GM19397 (cell line): ENCODE data around the gene NPC1.
"Not testable (repeated sequence)": the region's sequence is repeated elsewhere in the genome, so short reads cannot be mapped to it uniquely, and the experiment has no call there.

Experiments
- ATAC-seq: cut with Tn5 transposase; IDR thresholded peaks from one replicate; pipeline ENCODE4 v1.9.1; 2021; ENCODE audit warnings: mild to moderate bottlenecking, moderate library complexity; ENCODE audit not compliant: unreplicated experiment

The NPC1 gene

DNA sequence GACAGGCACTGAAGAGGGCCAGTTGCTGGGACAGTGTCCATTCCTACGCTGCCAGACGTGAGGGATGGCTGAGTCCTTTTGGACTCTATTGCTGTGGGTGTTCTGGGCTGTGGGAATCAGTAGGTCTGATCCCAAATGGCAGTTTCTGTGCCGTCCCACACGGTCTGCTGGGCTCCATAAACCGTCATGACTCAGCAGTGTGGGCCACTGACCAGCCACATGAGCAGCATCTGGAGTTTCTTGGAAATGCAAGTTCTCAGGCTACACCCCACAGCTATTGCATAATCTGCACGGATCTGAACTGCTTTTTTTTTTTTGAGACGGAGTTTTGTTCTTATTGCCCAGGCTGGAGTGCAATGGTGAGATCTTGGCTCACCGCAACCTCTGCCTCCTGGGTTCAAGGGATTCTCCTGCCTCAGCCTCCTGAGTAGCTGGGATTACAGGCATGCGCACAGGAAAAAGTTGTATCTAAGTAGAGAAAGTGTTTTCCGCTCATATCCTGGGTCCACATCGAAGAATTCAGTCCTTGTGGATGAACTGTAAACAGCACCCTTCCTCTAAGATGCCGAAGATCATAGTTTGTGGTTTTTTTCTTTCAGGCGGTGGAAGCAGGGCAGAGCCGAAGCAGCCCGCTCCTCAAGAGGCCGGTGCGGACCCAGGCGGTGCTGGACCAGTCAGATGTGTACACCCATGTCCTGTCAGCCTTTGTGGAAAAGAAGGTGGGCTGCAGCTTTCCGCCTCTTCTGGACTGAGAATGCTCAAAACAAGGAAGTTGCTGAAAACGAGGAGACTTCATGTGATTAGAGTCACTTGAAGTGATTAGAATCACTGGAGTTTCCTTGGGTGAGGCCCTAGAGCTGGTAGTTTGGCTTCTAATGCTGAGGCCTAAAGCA, 57.5 kb downstream of the NPC1 start:
- no peak for ATAC-seq

DNA sequence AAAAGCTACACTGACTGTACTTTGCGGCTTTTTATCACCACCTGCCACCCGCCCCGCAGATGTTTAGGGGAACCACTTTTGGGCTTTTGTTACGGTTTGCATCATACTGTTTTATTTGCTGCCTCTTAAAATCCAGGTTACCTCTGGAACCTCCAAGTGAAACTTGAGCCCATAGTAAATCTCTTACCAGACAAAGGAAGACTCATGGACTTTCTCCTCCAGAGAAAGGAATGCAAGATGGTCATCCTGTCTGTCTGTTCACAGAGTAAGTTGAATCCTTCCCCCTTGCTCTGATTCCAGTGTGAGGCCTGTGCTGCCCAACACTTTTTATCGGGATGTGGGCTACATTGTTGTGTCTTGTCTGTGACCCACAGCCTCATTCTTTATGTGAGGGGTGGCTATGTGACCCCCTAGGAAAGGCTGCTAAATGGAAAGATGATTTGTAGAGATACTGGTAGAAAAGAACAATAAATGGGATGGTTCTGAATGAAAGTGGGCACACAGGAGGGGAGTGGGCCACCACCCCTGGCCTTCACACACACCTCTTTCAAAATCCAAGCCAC, 59.7 kb downstream of the NPC1 start:
- ATAC-seq, result no peak

DNA sequence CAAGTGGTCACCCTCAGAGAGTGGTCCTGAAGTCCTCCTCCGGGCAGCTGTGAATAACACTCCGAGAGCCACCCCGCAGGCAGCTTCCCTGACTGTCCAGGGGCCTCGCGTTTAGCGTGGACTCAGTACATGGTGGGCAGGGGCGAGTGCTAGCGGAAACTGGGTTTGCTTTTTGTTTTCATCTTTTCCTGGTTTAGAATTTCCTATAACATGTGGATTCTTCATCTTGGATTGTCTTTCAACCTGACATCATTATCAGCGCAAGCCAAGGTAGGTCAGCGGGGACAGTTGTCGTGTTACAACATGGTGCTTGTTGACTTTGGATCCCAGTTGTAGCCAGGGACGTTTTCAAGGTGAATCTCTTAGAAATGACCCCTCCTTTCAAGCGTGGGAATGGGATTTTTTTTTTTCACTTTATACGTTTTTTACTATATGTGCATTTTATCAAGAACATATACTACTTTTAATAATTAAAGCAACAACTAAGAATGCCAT, 62.0 kb downstream of the NPC1 start:
- ATAC-seq, result no peak

DNA sequence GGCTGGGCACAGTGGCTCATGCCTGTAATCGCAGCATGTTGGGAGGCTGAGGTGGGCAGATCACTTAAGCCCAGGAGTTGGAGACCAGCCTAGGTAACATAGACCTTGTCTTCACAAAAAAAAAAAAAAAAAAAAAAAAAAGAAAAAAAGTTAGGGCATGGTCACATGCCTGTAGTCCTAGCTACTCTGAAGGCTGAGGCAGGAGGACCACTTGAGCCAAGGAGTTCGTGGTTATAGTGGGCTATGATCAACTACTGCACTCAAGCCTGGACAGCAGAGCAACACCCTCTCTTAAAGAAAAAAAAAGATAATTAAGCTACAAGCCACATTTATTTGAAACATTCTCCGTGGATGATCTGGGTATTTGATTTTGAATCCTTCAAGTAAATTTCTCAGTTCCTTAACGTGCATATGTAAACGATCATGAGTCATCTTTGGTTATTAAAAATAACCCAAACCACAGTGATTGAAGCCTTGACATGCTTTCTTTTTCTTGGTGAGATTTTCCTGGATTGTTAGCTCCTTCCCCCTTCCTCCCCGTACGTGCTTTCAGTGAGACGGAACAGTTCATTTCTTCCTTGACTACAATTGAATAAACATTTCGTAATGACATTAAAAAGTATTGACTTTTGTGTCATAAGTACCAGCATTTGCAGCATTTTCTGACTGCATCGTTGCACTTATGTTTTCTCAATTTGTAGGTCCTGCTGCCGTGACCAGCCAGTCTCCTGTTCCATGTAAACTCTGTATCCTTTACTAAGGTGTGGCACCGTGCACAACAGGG, 62.7 kb downstream of the NPC1 start:
- ATAC-seq, result no peak

DNA sequence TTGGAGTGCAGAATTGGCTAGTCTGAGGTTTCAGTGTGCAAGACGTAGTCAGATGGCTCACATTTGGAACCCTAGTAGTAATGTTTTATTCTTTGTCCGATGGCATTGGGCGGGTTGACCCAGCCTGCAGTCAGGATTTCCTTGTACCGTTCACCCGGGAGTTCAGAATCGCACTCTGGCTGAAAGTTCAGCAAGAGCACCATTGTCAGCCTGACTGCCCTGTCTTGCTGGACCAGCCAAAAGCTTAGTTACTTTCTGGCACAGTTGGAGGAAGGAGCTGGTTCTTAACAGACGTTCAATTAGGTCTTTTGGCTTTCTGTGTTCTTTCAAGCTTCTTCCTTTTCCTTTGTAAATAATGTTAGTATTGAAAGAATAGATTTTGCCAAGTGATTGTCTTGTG, 64.4 kb downstream of the NPC1 start:
- ATAC-seq, result no peak

DNA sequence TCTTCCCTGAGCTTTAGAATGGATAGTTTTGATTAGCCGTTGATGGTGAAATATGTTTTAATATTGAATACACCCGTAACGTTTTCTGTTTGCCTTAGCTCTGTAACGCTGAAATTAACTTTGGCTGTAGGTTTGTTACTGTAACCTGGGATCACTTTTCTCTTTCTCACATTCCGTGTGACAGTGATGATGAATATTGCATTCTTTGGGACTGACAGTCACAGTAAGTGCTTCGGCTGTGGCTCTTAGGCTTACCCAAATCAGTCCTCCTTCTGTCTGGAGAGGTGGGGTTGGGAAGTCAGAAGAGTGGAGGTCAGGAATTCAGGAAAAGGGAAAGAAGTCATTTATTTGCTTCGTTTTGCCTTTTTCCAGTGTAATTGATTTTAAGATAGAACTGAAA, 65.0 kb downstream of the NPC1 start:
- no peak for ATAC-seq

DNA sequence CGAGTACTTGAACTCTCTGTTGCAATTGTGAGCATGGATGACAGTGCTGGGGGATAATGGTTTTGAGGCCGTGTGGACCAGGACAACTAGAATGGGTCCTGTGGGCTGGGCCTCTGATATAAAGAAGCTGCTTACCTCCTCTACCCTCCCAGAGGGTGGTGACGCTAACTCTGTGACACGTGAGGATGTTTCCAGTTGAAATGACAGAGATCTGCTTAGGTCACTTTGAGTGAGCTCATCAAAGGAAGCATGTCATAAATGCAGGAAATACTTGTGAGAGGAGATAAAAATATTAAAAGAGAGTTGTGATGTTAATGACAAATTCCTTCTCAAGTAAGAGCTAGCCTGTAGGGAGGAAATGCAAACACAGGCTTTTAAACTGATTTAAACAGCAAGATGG, 66.6 kb downstream of the NPC1 start:
- no peak for ATAC-seq

DNA sequence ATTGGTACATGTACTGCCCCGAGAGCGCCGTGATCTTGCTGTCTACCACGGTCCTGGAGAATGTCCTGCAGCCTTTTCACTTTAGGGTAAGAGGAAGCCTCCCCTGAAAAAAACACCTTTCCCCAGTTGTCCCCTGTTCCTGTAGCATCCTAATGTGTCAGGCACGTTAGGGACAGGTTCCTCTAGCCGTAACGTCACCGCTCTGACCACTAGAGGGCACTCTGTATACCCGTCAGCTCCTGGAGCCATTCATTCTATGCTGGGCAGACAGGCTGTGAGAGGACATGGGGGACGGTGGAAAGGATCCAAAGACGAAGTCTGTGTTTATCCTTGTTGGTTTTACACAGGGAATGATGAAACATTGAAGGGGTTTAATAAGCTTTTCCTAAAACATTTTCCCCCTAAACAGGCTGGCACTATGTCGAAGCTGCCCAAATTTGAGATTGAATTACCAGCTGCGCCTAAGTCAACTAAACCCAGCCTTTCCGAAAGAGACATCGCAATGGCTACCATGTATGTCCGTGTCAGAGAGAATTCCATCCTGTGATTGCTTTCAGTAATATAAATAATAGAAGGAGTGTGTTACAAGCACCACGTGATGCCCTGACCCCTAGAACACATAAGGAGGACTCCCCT, 70.3 kb downstream of the NPC1 start:
- peak; percentile 80 for ATAC-seq

DNA sequence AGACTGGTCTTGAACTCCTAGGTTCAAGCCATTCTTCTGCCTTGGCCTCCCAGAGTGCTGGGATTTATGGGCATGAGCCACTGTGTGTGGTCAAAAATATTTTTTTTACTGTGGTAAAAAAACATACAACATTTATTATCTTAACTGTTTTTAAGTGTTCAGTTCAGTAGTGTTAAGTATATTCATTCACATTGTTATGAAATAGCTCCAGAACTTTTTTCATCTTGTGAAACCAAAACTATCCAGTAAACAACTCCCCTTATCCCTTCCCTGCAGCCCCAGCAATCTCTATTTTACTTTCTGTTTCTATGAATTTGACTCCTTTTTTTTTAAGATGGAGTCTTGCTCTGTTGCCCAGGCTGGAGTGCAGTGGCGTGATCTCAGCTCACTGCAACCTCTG, 73.7 kb downstream of the NPC1 start:
- no peak for ATAC-seq

DNA sequence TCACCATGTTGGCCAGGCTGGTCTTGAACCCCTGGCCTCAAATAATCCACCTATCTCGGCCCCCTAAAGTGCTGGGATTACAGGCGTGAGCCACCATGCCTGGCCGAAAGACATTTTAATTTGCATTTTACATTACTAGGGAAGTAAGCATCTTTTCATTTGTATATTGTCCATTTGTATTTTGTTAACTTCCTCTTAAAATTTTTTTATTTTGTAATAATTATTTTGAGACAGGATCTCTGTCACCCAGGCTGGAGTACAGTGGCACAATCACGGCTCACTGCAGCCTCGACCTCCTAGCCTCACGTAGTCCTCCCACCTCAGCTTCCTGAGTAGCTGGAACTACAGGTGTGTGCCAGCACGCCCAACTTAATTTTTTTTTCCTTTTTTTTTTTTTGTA, 74.1 kb downstream of the NPC1 start:
- not testable (repeated sequence) for ATAC-seq

DNA sequence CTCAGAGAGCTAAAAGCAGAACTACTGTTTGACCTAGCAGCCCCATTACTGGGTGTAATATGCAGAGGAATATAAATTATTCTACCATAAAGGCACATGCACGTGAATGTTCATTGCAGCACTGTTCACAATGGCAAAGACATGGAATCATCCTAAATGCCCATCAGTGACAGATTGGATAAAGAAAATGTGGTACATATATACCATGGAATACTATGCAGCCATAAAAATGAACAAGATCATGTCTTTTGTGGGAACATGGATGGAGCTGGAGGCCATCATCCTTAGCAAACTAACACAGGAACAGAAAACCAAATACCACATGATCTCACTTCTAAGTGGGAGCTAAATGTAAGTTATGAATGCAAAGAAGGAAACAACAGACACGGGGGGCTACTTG, 75.4 kb downstream of the NPC1 start:
- not testable (repeated sequence) for ATAC-seq

DNA sequence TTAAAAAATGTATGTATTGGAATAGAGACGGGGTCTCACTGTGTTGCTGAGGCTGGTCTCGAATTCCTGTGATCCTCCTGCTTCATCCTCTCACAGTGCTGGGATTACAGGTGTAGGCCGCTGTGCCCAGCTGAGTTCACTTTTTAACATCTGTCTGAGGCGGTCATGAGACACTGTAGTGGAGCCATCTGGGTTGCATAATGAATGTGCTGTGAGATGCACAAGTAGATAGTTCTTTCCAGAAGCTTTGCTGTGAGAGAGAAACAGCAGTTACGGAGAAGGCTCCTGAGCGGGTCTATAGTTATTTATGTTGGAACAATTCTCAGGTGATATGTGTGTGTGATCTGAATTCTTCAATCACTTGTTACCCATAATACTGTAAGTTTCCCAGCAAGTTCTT, 79.9 kb downstream of the NPC1 start:
- no peak for ATAC-seq

DNA sequence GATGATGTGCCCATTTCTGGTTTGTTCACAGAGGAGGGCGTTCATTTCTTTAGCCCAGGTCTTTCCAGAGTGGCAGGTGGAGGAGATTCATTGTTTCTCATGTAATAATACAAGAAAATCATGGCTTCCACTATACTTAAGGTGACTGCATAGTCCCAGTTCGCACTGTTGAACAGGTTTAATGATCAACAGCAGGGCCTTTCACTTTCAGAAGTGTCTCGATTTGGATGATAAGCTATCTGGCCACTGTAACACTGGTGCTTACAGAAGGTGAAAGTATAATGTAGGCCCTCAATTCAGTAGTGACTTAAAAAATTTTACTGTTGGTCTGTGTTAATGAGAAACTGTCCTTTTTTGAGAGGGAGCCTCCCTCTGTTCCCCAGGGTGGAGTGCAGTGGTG, 81.6 kb downstream of the NPC1 start:
- peak; percentile 45 for ATAC-seq

DNA sequence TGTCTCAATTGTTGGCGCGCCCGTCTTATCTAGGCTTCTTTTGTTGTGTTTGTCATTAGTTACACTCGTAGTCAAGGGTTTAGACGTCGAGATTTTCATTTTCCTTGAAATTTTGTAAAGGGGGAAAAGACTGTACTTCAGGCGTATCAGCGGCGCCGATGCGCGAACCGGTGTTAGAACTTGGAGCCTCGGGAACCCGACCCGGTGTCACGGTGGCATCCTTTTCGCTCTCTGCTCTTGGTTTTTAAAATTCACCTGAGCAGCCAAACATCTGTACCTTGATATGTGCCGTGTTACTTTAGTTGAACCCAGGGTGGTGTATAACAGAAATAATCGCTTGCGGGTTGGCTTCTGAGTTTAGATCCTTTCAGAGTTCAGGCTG, 82.4 kb downstream of the NPC1 start:
- no peak for ATAC-seq

DNA sequence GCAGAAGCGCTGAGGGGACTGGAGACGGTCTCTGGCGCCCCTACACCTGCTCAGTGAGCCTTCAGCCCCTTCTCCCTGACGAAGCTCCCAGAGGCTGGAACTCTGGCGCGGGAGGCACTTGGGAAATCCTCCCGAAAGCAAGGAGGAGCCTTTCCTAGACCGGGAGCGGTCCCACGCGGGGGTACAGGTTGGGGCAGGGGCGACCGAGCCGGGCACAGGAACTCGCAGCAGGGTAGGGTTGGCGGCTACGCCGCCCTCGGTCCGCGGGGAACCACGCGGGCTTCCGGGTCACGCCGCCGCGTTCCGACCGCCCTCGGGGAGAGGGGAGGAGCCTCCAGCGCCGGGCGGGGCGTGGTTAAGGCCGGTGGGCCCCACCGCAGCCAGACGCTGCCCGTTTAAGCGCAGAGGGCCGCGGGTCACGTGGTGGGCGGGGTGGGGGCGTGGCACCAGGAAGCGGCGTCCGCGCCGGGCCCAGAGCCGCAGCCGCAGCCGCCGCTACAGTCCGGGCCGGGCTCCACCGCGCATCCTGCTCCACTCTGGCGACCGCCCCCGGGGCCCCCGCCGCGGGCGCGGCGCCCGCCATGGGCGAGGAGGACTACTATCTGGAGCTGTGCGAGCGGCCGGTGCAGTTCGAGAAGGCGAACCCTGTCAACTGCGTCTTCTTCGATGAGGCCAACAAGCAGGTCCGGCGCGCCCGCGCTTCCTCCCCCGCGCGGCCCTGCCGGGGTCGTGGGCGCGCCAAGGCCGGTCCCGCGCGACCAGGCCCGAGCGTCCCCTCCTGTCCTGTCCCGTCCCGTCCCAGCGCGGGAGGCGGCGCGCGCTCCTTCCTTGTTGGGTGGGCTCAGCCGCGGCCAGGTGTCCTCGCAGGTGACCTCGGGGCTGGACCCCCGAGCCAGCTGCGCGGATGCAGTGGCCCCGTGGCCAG, 83.0 kb downstream of the NPC1 start, which contains the start of gene RMC1:
RMC1 (plus strand) TSS at position 474 of the 925 bp plus-strand sequence; CDS start at position 582, 108 bp downstream.
- peak; percentile 85 for ATAC-seq

DNA sequence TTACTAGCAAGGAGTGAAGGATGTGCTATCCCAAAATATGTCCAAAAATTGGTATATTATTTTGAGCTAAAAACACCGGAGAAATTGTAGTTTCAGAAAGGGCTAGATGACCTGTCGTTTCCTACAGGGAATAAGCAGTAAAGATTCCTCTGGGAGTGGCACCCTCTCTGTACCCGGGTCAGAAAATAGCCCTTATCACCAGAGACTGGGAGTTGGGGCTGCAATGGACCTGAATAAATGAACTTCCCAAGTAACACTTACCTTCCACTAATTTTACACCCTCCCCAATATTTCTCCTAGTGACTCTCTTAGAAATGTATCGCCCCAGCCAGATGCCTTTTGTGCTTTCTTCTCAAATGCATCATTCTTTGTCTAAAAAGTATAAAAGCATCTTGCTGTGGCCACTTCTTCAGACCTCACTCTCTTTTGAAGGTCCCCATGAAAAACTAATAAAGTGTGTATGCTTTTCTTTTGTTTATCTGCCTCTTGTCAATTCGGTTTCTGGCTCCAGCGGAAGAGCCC, 83.7 kb downstream of the NPC1 start:
- ATAC-seq, result no peak

DNA sequence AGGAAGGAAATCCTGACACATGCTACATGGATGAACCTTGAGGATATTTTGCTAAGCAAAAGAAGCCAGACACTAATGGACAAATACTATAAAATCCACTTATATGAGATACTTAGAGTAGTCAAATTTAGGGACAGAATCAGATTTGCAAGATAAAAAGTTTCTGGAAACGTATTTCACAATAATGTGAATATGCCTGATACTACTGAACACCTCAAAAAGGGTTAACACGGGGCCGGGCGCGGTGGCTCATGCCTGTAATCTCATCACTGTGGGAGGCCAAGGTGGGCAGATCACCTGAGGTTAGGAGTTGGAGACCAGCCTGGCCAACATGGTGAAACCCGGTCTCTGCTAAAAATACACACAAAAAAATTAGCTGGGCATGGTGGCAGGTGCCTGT, 84.7 kb downstream of the NPC1 start:
- no peak for ATAC-seq

DNA sequence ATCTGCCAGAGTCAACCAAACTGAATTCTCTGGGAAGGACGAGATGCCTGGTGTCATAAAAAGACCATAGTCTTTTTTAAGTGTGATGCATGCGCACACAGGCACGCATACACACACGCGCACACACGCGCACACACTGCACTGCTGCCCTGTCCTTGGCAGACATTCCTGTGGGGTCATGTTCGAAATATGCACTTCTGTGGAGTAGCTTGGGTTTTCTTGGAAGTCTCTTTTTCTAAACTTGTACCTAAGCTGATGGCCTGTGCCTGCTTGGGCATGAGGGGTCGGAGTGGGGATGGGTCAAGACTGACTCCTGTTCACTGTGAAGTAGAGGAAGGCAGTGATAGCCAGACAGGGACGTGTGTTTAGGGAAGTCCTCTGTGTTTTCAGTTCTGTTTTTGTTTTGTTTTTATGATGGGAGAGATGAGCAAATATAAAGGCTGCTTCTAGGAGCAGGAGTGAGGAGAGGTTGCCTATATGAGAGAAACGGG, 87.0 kb downstream of the NPC1 start:
- no peak for ATAC-seq

DNA sequence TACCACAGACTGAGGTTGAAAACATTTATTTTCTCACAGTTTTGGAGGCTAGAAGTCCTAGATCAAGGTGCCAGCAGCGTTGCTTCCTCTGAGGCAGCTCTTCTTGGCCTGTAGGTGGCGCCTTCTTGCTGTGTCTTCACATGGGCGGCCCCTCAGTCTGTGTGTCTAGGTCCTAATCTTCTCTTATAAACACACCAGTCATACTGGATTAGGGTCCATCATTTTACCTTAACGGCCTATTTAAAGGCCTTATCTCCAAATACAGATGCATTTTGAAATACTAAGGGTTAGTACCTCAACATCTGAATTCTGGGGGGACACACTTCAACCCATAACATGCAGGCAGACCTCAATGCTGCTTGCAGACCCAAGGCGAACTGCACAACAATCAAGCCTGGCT, 87.4 kb downstream of the NPC1 start:
- ATAC-seq, result no peak

DNA sequence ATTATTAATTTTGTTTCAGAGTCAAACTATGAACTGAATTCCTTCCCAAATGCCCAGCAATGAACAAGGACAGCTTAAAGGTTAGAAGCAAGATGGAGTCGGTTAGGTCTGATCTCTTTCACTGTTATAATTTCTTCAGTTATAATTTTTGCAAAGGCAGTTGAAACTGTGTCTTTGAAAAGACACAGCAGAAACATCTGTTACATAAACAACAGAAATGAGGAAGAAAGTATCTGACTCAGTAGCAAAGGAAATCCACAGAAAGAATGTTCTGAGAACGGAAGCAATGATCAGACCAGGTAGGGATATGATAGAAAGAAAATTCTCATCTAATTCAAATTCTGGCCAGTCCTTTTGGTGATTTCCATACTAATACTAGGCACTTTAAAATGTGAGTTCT, 88.2 kb downstream of the NPC1 start:
- no peak for ATAC-seq
